ENCODE measurements around the gene LRBA.

Gene LRBA

DNA sequence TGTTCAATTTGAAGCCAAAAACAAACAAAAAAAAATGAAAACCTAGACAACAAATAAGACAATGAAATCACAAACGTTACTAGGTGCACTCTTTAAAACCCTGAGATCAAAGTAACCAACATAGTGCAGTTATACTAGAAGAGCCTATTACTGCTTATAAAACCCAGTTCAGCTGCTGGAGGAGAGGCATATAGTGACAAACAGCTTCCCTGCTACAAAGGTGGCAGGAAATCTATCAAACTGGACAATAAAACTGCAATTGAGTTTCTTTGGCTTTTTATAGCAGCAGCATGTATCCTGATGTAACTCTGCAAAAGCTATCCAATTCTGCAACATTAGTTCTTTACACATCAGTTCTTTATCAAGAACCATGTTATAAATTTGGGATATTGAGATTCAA, 155.6 kb downstream of the LRBA start:
- no peak for DNase-seq

DNA sequence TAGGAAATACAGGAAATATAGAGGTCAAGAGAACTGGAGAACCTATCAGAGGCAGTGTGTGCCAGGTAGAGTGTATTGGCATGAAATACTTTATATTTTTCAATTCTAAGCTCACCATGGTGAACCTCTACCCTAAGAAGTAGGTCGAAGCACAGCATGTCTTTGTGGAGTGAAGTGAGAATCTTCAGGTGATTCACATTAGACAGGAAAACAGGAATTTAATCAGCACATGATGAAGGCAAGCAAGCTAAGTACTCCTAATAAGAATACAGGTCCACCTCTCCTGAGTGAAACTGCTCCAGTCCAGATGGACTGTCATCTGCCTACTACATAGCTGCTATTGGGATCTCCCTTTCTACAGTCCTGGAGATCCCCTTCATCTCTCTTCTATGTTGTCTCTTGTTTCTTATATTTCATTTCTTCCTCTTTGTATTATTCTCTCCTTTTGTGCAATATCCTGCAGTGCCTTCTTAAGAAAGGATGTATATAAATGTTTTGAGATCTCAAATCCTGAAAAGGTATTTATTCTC, 159.0 kb downstream of the LRBA start:
- DNase-seq: no peak

DNA sequence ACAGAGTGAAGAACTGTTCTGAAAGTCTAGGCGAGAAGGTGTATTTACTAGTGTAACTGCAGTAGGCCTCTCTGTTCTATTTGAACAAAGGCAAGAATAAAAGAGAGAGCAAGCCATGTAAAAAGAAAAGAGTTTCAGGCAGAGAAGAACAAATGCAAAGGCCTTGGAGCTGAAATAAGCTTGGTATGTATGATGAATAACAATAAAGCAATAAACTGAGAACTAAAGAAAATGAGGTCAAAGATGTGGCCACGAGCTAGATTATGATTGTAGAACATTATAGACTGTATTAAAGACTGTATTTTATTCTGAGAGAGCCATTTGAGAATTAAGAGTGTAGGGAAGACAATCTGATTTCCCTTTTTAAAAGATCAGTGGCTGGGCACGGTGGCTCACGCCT, 160.5 kb downstream of the LRBA start:
- DNase-seq: no peak

DNA sequence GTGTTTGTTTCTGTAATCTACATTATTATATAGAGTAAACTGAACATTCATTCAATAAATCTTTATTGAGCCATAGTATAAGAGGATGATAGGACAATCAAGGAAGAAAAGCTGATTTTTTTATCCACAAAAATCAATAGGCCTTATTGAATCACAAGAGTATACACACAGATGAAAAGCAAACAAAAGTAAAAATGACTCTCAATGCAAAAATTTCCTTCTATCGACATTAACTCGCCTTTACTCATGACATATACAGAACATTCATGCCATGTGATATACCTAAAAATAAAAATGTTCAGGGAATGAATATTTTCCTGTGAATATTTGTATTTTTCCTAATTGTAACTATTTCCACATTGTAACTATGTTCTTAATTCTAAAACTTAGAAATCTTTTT, 161.2 kb downstream of the LRBA start:
- DNase-seq: no peak

DNA sequence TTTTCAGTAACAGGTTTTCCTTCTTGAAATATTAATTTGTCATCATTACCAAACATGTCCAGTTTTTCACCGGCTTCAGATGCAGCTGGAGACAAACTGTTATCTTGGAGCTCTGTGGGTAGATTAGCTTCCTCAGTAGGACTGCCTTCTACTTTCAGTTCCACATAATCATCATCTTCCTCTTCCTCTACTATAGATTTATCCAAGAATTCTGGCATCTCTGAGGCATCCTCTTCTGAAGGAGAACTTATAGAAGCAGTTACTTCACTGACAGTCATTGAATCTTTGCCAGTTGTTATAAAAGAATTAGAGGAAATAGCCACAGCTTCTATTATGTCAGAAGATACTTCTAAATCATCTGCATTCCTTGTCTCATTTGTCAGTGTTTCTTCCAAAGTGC, 162.9 kb downstream of the LRBA start:
- DNase-seq: no peak

DNA sequence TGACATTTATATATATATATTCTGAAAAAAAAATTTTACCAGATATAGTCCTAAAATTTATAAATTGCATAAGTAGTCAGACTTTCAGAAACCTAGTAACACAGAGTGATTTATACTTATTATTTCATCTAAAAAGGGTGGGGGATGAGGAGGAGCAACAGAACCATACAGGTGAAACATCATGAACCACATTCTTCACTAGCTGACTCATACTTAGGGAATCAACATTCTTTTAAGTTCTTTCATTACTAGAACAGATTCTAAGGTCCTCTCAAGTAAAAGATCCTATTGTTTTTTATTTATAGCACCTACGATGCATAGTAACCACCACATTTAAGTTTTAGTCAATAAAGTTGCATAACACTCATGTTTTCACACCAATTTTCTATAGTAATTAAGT, 166.1 kb downstream of the LRBA start:
- no peak for DNase-seq

DNA sequence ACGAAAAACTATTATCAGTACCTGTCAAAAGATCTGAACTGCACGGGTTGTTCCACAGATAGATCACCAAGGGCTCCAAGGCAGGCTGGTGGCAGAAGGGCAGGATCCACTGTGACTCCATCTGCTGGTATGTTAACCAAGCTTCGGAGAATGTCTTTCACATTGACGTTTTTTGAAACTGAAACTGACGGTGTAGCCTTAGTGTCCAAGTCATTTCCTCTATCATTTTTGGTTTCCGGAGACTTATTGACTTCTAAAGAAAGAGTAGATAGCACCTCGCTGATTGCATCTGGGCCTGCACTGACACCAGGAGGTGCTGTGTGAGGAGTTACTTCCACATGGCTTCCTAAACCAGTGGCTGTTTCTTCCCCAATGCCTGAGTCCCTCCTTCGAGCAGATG, 186.9 kb downstream of the LRBA start:
- DNase-seq: no peak

DNA sequence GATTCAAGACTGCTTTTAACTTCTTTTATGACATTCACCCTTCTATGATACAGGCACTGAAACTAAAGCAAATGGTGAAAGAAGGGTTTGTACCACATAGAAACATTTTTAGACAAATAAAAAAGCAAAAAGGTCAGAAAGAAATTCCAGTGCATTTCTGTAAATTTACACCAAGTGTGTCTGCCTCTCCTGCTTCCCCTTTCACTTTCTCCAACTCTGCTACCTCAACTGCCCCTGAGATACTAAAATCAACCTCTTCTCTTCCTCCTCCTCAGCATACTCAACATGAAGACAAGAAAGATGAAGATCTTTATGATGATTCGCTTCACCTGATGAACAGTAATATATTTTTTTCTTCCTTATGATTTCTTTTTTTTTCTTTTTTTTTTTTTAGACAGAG, 187.9 kb downstream of the LRBA start:
- DNase-seq: no peak

DNA sequence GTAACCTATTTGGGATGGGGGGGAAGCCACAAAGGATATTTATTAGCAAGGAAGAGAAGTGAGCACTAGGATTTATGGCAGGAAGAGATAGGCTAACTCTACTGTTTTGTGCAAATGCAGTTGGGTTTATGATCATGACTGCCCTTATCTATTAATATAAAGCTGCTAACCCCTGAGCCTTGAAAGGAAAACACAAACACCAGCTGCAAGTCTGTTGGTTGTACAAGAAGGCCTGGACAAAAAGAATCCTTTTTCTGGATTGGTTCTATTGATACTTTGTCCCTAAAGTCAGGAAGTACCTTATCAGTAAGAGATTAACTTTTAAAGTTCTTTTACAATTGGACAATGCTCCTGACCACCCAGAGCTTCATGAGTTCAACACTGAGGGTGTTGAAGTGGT, 188.8 kb downstream of the LRBA start:
- no peak for DNase-seq

DNA sequence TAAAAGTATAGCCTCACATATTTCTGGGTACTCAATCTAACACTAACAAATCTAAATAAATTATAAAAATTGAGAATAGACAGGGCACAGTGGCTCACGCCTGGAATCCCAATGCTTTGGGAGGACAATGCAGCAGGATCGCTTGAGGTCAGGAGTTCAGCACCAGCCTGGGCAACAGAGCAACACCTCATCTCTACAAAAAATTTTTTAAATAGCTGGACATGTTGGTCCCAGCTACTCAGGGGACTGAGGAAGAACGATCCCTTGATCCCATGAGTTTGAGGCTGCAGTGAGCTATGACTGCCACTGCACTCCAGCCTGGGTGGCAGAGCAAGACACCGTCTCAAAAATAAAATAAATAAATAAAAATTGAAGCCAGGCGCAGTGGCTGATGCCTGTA, 192.7 kb downstream of the LRBA start:
- DNase-seq: no peak

DNA sequence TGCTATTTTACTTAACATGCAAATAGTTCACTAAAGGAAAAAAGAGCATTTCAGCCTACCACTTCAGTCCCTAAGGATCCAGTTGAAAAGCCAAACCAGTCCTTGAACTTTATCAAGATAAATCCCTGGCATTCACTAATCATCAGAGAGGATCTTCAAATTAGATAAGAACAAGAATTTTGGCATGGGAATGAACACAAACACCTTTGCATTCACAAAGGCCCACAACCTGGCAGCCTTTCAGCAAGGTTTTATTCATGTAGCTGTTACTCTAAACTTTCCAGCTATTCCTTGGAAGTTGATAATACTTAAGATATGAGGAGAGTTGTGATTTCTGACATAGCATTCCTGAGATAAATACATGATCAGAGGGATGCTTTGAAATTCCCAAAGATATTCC, 193.4 kb downstream of the LRBA start:
- no peak for DNase-seq

DNA sequence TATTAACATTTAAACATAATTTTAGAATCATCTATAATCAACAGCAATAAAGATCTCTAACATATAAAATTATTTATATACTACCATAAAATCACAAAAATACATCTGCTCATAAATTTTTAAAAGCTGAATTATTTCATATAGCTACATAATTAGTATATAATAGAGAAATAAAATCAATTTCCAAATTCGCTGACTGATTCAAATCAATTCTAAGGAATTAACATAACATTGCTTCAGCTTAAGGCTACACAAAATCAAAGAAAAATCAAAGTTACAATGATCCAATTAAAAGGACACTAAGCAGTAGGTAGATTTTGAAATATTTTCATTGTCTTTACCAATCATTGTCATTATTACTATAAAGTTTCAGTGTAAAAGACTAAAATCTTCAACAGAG, 194.7 kb downstream of the LRBA start:
- DNase-seq: no peak

DNA sequence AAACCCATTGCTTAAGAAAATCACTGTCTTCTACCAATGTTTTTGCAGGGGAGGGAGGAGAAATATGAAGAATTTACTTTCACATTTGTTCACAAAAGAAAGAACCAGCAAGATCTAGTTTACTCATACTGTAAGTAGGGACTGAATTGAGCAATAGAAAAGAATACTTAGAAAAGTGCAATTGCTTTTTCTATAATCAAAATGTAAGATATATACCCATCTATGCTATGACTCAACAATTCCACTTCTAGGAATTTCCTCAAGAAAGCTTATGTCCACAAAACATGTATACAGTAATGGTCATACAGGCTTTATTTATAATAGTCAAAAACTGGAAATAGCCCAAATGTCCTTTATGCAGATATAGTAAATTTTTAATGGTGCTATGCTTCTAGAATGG, 196.4 kb downstream of the LRBA start:
- DNase-seq: no peak

DNA sequence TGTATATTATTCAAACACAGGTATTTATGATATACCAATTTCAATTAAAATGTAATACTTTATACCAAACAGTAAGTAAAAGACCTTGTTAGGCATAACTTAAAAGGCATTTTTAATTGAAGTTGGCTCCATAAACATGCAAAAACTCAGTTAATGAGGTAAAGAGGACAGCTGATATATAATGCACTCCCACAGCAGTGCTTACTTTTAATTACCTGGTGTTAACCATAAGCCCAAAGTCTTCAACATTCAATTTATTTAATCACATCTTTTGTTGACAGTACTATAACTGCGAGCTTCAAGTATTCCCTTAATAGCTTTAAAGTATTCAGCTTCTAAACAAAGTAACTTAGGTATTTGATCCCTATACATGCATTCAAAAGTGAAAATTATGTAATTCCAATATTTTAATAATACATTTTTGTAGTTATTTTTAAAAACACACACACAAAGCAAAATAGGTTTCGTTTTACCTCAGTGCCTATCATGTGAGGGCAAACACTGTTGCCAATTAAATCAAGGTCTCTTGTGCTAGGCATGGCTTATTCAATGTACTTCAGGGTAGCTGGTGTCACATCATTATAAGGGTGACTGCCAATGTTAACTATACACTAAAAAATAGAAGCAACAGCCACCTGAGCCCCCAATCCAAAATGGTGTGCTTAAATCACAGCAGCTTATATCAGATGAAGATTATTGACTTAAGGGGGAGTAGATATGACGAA, 197.1 kb downstream of the LRBA start:
- DNase-seq: no peak

DNA sequence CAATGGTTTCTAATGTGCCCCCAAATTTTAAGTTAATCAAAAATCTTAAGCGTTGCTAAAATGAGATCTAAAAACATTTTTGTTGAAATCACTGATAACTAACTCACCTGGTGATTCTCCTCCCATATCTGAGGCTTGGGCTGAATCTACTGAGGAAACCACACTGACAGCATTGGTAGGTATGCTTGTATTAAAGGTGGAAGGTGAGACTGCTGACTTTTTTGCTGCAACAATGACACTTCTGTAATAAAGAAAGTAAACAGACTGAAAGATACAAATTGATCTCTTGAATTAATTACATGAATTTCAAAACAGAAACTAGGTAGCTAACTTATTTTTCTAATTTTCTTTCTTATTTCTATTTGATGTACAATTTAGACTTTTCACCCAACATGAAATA, 198.1 kb downstream of the LRBA start:
- DNase-seq: no peak

DNA sequence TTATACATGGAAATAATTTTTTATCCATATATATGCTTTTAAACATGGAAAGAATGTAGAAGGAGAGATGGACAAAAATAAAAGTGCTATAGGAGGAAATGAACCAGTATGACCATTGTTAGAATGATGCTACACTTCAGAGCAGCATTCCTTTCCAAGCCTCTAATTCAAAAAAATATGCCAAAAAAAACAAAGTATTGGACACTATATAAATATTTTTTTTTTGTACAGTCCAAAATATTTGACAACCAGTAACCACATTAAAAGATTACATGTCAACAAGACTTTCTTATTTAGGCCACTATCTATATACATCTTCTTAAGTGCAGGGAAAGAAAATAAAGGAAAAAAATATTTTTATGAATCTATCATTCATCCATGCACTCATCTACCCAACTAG, 198.6 kb downstream of the LRBA start:
- no peak for DNase-seq

DNA sequence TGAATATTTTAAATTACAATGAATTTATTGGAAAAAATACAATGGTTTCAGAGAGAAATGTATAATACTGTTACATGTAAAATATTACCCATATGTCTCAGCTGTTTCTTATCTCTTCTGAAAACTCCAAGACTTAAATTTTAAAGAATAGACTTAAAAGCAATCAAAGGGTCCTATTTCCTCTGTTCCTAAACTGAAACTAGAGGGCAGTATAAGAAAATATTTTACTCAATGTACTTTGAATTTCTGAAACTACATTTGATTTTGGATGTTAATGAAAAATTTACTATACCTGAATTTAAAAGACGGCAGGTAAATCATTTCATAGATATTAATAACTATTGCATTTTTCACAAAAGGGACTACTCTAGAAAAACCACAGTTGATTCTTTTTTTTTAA, 200.2 kb downstream of the LRBA start:
- DNase-seq: no peak

DNA sequence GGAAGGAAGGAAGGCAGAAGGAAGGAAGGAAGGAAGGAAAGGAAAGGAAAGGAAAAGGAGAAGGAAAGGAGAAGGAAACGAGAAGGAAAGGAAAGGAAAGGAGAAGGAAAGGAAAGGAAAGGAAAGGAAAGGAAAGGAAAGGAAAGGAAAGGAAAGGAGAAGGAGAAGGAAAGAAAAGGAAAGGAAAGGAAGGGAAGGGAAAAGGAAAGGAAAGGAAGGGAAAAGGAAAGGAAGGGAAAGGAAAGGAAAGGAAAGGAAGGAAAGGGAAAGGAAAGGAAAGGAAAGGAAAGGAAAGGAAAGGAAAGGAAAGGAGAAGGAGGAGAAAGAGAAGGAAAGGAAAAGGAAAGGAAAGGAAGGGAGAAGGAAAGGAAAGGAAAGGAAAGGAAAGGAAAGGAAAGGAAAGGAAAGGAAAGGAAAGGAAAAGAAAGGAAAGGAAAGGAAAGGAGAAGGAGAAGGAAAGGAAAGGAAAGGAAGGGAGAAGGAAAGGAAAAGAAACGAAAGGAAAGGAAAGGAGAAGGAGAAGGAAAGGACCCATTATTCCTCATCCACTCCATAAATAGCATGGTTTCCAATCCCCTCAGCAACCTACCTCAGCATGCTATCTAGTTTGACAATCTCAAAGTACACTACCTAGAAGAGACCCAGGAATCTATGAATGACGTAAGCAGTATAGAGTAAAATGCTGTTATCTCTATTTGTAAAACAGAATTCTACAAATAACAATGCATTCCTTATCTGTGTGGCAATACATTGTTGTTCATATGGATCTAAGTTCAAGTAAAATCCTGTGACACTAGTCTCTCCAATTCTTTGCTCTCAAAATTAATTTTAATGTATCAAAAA, 209.7 kb downstream of the LRBA start:
- DNase-seq: no peak

DNA sequence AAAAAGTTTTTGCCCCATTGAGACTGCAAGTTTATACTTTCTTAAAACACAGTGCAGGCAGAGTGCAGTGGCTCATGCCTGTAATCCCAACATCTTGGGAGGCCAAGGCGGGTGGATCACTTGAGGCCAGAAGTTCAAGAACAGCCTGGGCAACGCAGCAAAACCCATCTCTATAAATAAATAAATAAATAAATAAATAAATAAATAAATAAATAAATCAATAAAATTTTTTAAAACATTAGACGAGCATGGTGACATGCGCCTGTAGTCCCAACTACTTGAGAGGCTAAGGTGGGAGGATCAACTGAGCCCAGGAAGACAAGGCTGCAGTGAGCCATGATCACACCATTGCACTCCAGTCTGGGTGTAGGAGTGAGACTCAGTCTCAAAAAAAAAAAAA, 213.3 kb downstream of the LRBA start:
- DNase-seq: no peak

DNA sequence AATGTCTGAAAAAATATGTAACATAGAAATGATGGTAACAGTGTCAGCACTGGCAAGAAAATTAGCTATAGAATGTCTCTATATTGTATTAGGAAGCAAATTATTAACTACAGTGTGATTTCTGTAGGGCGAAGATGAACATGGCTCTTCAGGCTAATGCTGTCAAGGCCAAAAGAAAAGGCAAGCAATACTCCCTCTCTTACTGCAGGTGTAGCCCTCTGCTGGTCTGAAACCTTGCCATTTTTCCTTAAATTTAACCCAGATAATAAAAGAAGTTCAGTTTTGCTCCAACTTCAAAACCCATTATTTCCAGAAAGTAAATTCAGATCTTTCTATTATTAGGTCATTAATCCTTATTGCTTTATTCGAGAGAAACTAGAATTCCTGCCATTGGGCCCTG, 215.9 kb downstream of the LRBA start:
- DNase-seq: no peak

DNA sequence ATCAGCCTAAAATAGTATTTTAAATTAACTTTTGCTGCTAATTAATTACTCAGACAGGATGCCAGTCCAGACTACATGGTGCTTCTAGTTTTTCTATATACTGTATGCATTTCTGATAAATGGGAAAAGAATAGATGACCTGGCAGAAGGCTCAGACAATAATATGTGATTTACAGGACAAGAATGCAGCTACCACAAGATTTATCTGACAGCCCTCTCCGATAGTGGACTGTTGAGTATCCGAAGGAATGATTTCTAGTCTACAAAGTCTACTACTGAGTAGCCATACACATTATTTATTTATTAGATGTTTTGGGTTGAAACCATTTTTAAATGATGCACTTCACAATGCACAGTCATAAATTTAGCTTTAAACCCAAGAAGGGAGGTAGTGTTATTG, 220.4 kb downstream of the LRBA start:
- DNase-seq: no peak

DNA sequence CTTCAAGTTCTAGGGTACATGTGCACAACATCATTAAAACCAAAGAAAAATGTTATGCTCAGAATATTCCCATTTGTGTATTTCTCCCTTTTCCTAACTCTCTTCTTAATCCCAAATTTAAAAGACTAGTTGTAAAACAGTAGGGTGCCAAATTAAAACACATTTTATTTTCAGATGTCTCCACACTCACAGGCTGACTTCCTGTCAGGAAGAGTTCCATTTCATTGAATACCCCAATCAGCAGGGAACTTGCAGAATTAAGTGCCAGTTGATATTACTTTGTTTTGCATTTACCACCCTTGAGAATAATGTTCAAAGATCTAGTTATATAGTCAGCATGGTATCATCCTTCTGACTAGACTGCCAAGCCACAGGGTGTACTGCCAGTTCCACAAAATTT, 225.2 kb downstream of the LRBA start:
- DNase-seq: no peak

DNA sequence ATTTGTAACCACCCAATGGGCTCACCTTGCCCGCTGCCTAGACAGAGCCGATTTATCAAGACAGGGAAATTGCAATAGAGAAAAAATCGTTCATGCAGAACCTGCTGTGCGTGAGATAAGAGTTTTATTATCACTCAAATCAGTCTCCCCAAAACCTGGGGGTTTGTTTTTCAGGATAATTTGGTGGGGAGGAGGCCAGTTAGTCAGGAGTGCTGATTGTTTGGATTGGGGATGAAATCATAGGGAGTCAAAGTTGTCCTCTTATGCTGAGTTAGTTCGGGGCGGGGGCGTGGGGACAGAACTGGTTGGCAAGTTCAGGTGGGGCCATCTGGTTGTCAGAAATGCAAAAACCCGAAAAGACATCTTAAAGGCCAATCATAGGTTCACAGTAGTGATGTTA, 230.1 kb downstream of the LRBA start:
- no peak for DNase-seq

DNA sequence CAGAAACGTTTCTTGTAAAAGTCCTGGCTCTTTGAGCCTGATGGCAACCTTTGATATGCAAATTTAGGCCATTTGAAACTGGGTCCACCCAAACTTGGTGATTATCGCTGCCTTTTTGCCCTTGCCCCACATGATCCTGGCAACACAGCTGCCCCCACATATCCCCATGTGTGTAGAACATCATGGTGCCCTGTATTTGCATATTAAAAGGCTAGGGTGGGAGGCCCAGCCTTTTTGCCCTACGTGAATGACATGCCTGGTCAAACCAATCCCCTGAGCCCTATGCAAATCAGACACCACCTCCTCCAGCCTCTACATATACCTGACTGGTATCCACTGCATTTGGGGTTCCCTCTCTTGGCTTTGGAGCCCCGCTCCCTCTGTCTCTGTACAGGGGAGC, 230.8 kb downstream of the LRBA start:
- no peak for DNase-seq

DNA sequence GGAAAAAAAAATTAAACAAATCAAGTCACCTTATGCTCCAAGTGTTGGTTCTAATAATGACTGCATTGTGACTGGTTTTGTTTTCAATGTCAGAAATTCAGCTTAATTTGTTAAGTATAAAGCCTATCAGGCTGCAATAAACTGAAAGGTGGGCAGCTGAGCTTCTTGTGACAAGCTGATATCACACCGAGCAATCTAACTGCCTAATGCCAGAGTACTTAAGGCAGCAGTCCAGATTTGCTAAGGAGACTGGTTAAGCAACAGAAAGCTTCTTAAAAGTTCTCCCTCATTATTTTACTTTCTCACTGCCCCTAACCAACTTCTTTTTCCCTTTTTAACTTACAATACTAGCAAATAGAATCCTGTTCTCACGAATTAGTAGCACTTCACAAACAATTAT, 232.2 kb downstream of the LRBA start:
- no peak for DNase-seq

Data from NCI-H1930 (cell line).